T-helper 2 cell (primary cell): ENCODE results near the gene CYP26C1.

Experiments
- DNase-seq, 5 experiments: peaks; one replicate each; pipeline versions ENCODE4 v3.0.0 to v3.0.0-alpha.2; 2012 to 2022

CYP26C1 gene

DNA sequence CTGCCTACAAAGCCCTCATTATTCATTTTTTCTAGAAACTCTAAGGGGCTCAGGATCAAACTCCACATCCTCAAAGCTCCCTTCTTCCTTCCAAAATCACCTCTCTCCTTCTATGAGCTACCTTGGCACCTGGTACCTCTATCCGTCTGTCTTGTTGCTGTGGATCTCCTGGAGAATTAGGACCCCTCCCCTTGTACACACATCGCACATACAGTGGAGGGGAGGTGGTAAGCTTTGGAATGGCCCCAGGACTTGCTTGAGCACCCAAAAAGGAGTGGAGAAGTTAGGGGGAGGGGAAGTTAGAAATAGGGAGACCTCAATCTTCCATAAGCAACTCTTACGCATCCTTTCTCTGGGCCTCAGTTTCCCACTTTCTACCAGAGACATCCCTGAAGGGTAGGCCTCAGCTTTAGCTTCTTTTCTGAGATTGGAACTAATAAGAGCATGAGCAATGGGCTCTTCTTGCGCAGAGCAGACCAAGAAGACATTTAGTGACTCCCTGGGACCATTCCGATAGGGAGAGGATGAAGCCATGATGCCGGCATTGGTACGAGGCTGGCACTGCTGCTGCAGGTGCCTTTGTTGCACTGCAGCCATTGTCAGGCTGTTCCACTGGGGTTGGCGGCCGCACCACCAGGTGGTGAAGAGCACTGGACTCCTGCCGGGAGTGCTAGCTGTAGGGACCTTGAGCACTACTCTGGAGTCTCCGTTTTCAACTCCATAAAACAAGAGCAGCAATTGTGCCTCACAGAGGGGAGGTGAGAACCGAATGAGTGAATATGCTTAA is 4.5 kb downstream of the CYP26C1 start:
- no peak for DNase-seq

DNA sequence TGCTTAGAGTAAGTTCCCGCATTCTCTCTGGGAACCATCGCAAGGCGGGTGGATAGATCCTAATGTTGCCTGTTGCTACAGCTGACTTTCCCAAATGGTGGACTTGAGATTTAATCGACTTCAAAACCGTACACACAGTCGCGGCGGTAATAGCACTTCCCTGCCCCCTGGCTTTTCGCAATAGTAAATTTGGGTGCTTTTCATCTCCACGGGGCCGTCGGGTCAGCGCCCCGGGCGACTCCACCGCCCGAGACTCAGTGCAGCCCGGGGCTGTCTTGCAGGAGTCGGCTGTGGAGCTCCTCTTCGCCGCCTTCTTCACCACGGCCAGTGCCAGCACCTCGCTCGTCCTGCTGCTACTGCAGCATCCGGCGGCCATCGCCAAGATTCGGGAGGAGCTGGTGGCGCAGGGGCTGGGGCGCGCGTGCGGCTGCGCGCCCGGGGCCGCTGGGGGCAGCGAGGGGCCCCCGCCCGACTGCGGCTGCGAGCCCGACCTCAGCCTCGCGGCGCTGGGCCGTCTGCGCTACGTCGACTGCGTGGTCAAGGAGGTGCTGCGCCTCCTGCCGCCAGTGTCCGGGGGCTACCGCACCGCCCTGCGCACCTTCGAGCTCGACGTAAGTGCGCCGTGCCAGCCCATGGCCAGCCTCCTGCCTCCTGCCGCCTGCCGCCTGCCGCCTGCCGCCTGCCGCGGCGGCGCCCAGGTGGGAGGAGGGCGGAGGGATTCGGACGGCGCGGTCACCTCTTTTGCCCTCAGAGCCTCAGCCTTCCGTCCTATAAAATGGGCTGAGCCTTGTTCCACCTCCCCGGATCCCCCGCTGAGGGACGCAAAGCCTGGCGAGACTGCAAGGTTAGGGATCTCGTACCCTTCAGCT is 5.3 kb downstream of the CYP26C1 start:
- DNase-seq: no peak

DNA sequence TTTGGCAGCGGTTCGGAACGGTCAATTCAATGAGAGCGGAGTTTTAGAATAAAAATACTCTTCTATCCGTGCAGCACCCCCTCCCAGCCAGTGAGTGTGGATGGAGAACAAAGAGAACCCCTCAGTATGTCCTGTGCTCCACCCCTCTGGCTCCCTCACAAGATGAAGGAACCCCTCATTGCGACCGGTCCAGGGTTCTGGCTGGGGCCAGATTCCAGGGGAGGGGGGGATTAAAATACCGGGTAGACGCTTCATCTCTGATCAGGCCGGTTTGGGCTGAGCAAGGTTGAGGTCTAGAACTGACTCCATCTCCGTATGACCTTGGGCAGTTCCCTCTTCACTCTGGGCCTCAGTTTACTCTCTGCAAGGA is 5.9 kb downstream of the CYP26C1 start:
- no peak for DNase-seq

DNA sequence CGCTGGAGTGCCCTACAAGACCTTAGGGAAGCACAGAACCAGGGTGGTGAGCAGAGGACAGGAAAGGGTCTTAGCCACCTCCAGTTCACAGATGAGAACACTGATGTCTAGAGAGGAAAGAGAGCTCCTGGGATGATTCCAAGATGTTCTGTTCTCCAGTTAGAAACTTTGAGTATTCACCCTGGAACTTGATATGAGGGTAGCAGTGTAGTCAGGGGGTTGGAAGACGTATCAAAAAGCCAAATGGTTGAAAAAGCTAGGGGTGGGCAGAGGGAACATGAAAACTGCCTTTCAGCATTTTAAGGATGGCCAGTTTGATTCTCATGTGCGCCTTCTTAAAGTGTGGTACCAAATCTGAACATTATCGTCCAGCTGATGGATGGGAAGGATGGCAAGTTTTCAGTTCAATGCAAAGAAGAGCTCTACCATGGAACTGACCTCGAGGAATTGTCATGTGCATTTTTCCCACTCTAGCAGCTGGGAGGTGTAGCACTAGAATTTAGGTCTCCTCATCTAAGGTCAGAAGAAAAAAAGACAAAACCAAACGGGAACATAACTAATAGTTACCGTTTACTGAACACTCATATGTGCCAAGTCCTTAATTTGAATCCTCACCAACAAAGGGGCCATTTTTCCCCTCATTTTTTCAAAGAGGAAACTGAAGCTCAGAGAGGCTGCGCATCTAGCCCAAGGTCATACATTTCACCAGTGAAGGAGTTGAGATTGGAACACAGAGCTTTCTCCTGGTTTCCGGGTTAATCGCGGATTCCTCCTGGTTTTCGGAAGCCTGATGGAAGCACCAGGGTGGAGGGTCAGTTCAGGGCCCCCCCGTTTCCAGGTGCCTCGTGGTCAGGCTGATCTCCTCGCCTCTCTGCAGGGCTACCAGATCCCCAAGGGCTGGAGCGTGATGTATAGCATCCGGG is 7.1 kb downstream of the CYP26C1 start:
- DNase-seq: no peak

DNA sequence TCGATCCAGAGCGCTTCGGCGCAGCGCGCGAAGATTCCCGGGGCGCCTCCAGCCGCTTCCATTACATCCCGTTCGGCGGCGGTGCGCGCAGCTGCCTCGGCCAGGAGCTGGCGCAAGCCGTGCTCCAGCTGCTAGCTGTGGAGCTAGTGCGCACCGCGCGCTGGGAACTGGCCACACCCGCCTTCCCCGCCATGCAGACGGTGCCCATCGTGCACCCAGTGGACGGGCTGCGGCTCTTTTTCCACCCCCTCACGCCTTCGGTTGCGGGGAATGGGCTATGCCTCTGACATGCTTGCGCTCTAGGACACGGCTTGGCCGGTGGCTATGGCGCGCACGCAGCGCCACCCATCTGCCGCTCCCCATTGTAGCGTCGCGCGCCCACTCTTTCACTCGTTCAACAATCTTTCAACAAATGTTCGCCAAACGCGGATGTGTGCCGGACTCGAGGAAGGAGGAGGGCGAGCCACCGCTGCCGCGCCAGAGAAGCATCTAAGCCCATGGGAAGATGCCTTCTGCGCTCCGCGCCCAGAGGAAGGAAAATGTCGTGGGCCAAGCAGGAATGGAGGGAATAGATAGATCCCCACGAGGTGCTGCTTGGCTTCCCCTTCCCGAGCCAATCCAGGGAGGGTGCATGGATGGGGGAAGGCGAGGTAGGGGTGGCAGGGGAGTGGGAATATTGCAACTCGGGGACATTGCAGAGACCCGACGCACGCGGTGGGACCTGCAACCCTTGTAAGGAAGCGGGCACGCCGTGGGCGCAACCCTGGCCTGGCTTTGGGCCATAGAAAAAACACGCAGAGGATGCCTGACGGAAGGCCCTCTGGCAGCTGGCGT is 8.0 kb downstream of the CYP26C1 start:
- DNase-seq: peak in 1 of 5 experiments; percentile 44

DNA sequence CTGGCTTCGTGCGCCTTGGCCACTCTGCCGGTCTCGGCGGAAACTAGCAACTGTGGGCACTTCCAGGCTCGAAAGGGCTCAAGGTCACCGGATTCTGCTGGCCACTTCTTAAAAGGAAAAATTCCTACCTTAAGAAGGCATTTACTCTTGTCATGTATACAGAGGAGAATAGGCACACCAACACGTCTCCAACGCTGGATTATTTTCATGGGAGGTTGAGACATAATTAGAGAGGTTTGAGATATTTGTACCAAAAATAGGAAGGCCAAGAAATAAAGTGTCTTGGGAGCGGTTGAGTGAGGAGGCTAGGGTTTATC is 8.6 kb downstream of the CYP26C1 start:
- no peak for DNase-seq

DNA sequence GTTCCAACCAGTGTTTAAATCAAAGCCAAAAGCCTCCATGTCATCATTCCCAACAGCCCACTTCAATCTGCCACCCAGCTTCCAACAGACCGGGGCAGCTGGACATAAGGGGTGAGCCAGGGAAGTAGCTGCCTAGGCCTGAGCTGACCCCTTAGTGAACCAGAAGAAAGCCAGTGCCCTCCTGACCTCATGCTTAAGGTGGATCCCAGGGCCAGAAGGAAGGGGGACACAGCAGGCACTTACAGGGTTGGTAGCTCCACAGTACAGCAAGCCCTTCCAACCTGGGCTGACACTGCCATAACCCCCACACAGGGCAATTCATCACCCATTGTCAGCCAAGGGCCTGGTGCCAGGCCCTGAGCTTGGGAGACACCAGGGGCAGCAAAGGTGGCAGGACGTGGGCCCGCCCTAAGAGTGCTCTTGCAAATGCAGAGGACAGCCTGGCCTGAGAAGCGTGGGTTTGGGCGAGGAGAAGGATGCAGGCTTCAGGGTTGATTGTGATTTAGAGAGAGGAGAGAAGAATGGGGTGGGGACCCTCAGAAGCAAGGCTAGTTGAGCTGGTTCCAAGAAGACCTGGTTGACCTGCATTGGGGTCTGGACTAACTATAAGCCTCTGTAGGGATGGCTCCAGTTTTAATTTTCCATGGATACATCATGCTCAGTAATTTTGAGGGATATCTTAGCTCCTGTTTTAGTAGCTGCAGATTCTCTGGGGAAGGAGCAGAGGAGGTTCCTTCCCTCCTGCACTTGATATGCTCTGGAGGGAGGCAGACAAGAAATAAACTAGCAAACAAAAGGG is 10.0 kb downstream of the CYP26C1 start:
- no peak for DNase-seq

DNA sequence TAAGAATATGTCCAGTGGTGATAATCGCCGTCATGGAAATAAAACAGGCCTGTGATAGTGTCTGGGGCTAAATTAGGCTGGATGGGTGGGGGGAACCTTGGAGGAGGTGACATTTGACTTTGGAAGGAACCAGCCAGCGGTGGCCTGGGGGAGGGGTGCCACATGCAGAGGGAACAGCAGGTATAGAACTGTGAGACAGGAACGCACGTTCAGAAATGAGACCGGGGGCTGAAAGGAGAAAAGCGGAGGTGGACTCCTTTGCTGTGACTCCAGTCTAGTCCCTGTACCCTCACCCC is 10.5 kb downstream of the CYP26C1 start:
- no peak for DNase-seq

DNA sequence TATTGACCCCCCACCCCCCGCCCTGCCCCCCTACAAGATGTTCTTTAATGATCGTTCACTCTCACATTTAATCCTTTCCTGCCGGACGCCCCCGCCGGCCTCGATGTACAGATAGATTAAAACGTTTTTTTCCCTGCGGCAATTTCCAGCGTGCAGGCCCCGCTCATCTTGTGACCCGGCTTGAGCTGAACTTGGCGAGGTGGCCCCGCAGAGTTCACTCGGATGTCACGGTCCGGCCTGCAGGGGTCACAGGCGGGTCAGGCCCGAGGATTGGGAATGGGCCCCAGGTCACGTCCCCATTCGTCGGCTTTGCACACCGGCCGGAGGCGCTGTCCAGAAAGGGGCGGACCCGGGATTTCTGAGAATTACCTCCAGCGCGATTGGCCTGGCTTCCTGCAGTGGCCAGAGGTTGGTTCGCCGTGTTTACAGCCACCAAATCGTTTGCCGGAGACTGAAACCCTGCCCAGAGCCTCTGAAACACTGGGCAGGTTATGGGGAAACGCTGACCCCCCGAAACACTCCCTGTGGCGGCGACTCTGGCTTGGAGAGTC is 11.2 kb downstream of the CYP26C1 start:
- DNase-seq: no peak

DNA sequence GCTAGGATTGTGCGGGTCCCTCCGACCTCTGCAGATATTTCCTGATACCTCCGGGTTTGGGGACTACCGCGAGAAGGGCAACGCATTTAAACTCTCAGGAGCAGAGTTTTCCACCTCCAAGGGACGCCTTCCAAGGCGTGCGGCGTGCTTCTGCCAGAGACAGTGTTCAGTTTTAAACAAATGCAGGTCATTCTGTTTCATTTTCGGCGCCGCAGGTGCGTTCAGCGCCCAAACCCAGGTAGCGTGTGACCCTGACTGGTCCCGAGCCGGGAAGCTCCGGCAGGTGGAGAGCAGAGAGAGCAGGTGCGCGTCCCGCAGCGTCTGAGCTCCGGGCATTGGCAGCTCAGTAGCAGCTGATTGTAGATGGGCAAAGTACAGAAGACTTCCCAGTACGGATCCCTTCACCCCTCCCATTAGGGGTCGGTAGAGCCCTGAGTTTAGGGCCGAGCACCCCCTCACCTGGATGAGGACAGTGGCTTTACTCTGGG is 11.7 kb downstream of the CYP26C1 start:
- DNase-seq: no peak

DNA sequence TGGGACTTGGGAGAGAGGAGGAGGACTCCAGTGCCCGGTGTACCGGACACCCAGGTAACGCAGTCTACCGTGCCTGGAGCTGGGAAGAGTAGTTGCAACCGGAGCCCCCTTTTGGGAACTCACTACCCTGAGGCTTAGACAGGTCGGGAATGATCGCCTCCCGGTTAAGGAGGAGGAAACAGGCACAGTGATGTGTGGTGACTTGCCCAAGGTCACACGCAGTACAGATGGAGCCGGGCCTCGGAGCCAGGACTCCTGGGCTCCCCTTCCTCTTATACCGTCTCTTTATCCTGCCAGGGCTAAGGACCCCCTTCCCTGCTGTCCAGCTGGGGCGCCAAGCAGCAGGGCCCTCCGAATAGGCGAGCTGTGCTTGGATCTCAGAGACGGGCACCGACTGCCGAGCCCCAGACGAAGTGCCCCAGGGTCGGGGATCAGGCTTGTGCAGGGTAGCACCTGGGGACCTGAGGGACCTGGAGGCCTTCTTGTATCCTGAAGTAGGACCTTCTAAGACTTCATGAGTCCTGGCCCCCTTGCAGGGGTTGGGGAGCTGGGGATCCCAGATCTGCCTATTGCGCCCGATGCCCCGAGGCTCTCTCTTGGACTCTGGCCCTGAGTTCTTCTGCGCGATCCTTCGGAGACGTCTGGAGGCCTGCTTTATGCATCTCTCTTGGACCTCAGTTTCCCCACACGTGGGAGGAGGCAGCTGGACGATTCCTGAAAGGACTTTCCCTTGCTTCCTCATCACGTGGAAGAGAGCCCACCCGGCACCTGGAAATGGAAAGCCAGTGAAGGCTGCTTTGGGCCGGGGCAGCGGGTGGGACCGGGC is 12.3 kb downstream of the CYP26C1 start:
- no peak for DNase-seq

DNA sequence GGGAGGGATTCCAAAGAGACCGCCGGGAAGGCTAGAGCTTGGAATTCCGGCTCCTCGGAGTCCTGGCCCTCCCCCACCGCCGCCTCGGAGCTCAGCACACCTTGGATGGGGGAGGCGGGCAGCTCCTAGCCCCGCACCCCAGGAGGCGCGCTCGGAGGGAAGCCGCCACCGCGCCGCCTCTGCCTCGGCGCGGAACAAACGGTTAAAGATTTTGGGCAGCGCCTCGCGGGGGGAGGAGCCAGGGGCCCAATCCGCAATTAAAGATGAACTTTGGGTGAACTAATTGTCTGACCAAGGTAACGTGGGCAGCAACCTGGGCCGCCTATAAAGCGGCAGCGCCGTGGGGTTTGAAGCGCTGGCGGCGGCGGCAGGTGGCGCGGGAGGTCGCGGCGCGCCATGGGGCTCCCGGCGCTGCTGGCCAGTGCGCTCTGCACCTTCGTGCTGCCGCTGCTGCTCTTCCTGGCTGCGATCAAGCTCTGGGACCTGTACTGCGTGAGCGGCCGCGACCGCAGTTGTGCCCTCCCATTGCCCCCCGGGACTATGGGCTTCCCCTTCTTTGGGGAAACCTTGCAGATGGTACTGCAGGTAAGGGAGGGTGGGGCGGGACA is 13.0 kb downstream of the CYP26C1 start, which contains the start of gene CYP26A1:
CYP26A1 (plus strand) TSS at position 355 of the 608 bp plus-strand sequence; CDS start at position 397, 42 bp downstream.
- DNase-seq: peak in 1 of 5 experiments; percentile 34

DNA sequence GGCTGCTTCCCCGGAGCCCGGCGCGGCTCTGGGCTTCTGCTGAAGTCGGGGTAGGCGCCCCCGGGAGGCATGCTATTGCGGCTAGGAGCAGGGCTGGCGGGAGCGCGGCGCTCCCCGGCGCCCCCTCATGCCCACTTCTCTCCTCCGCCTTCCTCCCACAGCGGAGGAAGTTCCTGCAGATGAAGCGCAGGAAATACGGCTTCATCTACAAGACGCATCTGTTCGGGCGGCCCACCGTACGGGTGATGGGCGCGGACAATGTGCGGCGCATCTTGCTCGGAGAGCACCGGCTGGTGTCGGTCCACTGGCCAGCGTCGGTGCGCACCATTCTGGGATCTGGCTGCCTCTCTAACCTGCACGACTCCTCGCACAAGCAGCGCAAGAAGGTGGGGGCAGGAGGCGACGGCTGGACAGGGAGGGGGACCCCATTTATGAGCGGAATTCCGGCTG is 13.6 kb downstream of the CYP26C1 start:
- DNase-seq: peak in 1 of 5 experiments; percentile 29

DNA sequence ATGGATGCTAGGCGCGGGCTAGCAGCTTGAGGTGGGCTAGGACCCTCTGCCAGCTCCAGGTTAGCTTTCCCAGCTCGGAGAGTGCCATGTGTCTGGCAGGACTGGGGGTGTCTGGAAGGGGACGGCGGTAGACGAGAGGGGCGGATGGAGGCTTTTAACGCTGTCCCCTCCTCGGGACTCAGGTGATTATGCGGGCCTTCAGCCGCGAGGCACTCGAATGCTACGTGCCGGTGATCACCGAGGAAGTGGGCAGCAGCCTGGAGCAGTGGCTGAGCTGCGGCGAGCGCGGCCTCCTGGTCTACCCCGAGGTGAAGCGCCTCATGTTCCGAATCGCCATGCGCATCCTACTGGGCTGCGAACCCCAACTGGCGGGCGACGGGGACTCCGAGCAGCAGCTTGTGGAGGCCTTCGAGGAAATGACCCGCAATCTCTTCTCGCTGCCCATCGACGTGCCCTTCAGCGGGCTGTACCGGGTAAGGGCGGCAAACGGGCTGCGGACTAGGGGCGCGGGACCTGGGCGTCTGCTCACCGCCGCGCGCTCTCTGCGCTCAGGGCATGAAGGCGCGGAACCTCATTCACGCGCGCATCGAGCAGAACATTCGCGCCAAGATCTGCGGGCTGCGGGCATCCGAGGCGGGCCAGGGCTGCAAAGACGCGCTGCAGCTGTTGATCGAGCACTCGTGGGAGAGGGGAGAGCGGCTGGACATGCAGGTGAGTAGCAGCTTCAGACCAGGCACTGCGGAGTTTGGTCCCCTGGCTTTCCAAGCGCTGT is 14.2 kb downstream of the CYP26C1 start:
- DNase-seq: peak in 1 of 5 experiments; percentile 46

DNA sequence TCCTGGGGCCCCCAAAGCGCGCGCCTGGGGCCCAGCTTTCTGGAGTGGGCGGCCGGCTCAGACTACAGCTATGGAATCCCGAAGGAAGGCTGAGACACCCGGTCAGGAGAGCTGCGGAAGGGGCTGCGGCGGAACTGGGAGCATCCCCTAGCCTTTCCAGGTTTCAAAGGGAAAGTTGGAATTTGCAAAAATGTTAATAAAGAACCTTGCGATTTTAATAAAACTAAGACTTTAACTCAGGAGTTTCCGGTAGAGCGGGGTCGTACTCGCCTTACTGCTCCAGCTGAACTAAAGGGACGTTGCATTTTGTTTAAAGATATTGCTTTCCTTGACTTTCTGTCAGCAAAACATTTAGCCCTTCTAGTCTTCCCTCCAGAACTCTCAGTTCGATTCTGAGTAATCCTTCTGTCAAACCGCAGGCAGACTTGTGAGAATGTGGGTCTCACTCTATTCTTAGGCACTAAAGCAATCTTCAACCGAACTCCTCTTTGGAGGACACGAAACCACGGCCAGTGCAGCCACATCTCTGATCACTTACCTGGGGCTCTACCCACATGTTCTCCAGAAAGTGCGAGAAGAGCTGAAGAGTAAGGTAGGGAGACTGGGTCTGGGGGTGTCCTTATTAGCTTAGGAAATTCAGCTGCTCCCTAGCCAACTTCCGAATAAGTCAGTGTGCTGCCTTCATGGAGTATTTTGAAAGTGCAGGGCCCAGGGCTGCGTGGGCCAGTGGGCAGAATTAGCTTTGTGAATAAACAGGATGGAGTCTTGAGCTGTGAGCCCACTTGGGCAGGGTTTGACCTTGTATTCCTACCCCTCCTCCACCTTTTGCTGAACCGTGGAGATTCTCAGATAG is 15.0 kb downstream of the CYP26C1 start:
- DNase-seq: peak in 1 of 5 experiments; percentile 69

DNA sequence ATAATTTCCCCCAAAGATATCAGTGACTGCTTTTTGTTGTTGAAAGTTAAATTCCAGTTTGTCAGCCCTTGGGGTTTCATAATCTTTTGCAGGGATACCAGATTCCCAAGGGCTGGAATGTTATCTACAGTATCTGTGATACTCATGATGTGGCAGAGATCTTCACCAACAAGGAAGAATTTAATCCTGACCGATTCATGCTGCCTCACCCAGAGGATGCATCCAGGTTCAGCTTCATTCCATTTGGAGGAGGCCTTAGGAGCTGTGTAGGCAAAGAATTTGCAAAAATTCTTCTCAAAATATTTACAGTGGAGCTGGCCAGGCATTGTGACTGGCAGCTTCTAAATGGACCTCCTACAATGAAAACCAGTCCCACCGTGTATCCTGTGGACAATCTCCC is 16.3 kb downstream of the CYP26C1 start:
- no peak for DNase-seq

DNA sequence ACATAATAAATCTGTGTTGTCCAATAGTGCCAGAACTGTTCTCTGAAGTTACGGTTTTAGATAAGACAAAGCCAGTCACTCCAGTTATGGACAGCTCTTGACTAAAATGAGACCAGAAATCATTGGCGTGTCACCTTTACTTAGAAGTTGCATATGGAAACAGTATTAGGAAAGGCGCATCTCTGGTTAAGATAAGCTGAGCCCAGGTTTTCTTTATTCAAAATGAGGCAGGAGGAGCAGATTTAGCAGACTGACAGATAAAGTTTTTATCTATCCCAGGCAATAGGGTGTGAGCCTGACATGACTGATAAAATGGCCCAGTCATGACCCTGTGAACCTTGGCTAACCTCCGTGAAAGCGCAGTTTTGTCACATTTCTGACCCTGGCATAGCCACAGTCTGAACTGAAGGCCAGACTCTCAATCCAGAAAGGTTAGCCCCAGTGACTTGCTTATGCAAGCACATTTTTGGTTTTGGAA is 17.3 kb downstream of the CYP26C1 start:
- DNase-seq: no peak
